Mammary epithelial cell (primary cell): ENCODE measurements around the gene VIPAS39.

ENCODE experiments used
- CTCF ChIP-seq, 2 donors: IDR thresholded peaks in 1 of 2; conservative IDR thresholded peaks in 1 of 2; 2 replicates each; pipeline ENCODE4 v1.5.1; 2011 to 2012; ENCODE audit warnings: inconsistent platforms in 2 of 2, low read length in 2 of 2, mild to moderate bottlenecking in 2 of 2, control low read depth in 1 of 2, low read depth in 1 of 2; ENCODE audit not compliant: insufficient read depth in 1 of 2; ENCODE audit errors: extremely low read depth in 1 of 2
- EZH2 ChIP-seq: IDR thresholded peaks from 2 replicates; pipeline ENCODE4 v1.6.1; 2012; ENCODE audit warnings: low read length, inconsistent platforms, borderline replicate concordance

- TF ChIP-seq CTCF (conservative IDR thresholded peaks at IDR 0.05 in 1 of 2, IDR thresholded peaks at IDR 0.05 in 1 of 2; ENCODE audit: extremely low read depth in 1 of 2, insufficient read depth in 1 of 2, low read depth in 1 of 2, low read length in 2 of 2) = no peak
- no peak for TF ChIP-seq EZH2
Observed at GRCh38 chr14:77455966-77456640, 1.3 kb downstream of the VIPAS39 start.
